SKM-1 (cell line): ENCODE data around the gene SPAAR.
"Not testable (repeated sequence)": the region's sequence is repeated elsewhere in the genome, so short reads cannot be mapped to it uniquely, and the experiment has no call there.

Experiments
- DNase-seq: peaks from one replicate; lab custom pipeline; 2025; ENCODE audit not compliant: unreplicated experiment; lab: John Stamatoyannopoulos, UW

SPAAR gene

GRCh38 chr9:35909274-35909673 lies at the start of gene SPAAR:
Gene SPAAR, plus strand, starts transcription at chr9:35909490. Its CDS starts 974 bp downstream, at chr9:35910464.
- DNase-seq, result no peak

GRCh38 chr9:35859990-35860339 lies 49.3 kb upstream of the SPAAR start:
- no peak for DNase-seq

GRCh38 chr9:35861161-35861897 lies 48.0 kb upstream of the SPAAR start:
- DNase-seq, result no peak

DNA sequence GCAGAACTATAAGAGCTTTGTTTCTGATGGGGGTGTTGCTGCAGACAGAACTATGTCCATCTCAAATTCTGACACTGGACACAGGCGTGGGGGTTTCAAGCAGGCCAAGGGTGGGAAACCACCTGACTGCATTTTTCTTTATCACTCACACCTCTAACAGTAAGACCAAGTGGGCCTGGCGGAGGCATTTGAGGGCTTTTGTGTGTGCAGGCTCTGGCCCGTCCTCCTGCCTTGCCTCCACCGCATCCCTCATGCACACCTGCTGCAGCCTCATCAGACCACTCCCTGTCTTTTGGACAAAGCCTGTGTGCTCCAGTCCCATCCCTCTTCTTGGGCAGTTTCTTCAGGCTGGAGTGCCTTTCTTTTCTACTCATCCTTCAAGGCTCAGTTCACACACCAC lies 47.0 kb upstream of the SPAAR start:
- DNase-seq, result no peak

DNA sequence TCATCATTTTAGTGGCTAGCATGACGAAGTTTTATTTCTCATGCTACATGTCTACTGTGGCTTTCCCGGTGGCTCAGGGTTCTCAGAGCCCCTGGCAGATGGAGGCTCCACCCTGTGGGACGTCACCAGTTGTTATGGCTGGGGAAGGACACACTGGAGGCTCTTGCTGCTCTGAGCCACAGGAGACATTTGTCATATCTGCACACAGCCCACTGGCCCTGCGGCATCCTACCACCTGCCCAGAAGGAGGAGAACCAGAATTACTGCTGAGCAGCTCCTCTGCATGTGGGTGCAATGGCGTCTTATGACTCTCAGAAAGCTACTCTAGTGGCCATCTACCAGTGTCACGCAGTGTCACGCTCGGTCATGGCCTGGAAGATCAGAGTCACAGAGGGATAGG lies 45.7 kb upstream of the SPAAR start:
- DNase-seq, result no peak

- no peak for DNase-seq
Measured at GRCh38 chr9:35864695-35865255, 44.5 kb upstream of the SPAAR start.

DNA sequence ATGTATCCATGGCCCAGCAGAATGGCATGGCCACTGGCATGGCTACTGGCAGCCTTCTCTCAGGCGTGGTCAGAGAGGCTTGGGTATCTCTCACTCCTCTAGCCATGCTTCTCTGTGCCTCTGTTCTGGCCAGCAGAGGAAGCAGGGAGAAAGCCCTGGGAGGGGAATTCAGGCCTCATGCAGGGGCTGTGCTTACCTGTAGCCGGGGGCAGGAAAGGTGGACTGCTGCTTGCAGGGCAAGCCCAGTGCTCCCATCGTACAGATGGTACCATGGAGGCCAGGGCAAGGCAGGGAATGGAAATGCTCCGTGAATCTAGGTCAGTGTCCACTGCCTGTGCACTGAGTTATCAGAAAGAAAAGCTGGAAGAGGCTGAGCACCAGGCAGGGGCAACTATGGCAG lies 41.8 kb upstream of the SPAAR start:
- no peak for DNase-seq

DNA sequence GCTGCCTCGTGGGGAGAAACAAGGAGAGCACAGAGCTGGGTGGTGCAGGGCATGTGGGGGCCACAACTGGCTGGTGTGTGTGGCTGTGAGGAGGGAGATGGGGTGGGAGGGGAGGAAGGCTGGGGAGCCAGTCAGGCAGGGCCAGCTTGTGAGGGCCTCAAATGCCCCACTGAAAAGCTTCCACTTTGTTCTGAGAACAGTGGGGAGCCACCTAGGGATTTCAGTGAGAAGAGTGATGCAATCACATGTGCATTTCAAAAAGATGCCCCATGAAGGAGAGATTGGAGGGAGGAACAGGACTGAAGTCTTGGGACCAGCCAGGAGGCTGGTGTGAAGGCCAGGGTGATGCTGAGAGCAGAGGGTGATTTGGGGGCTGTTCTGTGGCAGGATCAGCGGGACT lies 40.4 kb upstream of the SPAAR start:
- no peak for DNase-seq

GRCh38 chr9:35869621-35870216 lies 39.6 kb upstream of the SPAAR start:
- no peak for DNase-seq

DNA sequence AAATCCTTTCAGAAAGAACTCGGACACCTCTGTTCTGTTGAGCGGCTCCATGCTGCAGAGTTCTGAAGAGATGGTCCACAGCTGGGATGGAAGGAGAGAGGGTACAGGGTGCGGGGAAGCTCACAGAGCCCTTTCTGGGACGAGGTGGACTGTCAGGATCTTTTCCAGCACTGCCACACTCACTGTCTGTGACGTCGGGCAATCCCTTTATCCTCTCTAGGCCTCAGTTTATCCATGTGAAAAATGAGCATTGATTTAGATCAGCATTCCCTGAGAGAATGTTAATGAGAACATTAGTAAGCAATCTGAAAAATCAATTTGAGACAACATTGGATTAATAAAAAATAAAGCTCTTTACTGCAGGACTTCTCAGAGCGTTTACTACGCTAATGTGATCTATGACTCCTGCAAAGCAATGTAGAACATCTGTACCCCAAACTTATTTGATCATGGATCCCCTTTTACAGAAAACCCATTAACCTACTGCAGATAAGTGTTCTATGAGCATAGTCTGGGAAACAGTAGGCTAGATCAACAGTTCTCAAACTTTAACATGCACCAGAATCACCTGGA lies 38.9 kb upstream of the SPAAR start, which contains the start of gene OR13J1:
Gene OR13J1 (minus strand): TSS at position 51 of the 573 bp plus-strand sequence. CDS start 0 bp downstream, at position 51.
- DNase-seq, result no peak

DNA sequence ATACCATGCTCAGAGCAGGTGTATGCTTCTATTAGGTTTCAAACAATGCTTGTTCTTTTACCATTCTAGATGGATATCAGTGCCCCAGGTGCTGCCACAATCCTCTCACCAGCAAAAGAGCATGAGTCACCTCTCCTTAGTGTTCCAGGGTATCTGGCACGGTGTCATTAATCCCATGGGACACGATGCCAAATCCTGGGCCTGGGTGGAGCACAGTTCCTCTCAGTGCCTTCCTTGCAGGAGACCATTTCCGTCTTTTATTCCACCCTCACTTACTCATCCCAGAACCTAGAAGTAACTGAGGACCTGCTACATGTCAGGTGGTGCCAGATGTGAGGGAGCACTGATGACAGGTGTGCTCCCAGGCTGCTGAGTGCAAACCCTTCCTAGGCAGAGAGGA lies 37.7 kb upstream of the SPAAR start:
- DNase-seq, result no peak

GRCh38 chr9:35872505-35872904 lies 36.8 kb upstream of the SPAAR start:
- DNase-seq, result no peak

DNA sequence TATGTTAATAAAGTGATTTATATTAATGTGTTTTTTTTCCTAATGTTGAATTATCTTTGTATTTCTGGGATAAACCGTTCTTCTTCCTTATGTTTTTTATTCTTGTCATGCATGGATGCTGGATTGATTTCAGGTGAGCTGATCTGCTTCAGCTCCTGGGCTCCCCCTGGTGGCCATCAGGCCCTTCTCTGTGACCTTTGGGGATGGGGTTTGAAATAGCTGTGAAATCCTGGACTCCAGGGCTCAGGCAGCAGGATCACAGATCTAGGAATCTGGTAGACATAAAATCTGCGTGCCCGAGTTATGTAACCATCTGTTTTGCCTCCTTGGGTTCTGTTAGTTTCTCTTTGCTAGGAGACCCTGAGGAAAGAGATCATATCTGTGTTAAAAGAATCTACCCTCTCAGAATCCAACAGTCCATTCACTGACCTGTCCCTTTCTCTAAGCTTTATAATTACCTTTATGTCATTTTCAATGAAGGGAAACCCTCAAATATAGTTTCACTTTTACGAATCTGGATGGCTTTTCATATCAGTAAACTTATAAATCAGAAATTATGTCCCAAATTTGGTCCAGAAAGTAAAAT lies 26.9 kb upstream of the SPAAR start:
- DNase-seq, result peak; percentile 29

- DNase-seq, result no peak
Measured at GRCh38 chr9:35882996-35883395, 26.3 kb upstream of the SPAAR start.

GRCh38 chr9:35884908-35885307 lies 24.4 kb upstream of the SPAAR start:
- not testable (repeated sequence) for DNase-seq

DNA sequence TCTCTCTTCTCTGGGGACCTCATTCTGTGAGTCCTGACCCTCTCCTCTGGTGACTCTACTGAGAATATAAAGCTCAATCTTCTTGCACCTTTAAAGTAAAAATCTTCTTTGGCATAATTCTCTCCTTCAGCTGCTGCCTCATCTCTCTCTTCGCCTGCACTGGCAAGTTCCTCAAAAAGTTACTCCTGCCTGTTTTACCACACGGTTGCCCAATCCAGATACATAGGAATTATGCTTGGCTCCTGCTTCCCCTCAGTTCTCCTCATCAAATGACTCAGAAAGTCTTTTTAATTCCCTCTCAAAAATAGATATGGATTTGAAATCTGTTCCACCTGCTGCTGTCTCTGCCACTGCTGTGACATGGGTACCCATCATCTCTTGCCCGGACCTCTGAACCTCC lies 17.6 kb upstream of the SPAAR start:
- peak; percentile 62 for DNase-seq

DNA sequence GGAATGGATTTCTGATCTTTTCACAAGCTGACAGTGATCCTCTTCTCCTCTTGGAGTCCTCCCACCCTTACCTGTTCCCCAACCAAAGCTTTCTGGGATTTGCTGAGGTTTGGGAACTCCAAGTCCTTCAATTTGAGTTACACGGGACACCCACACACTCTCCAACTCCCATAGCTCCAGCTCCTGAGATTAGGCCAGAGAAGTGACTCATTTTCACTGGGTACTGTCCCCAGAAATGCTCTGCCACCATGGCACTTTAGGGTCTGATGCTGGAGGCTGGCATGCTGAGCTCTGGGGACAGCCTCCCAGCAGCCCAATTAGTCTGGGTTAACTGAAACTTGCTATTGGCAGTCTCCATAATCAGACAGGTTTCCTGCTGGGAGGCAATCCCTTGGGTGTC lies 17.2 kb upstream of the SPAAR start:
- DNase-seq, result no peak

- no peak for DNase-seq
Measured at GRCh38 chr9:35896570-35896969, 12.7 kb upstream of the SPAAR start.

GRCh38 chr9:35897376-35898099 lies 11.8 kb upstream of the SPAAR start:
- DNase-seq, result not testable (repeated sequence)

GRCh38 chr9:35898337-35898736 lies 11.0 kb upstream of the SPAAR start:
- no peak for DNase-seq

- DNase-seq, result no peak
Measured at GRCh38 chr9:35899021-35899420, 10.3 kb upstream of the SPAAR start.
